Ishikawa (cell line): ENCODE data around the gene CX3CL1.

Source experiments
- CEBPB ChIP-seq: IDR thresholded peaks from 2 replicates; pipeline ENCODE4 v1.6.1; 2012
- CREB1 ChIP-seq: IDR thresholded peaks from 2 replicates; pipeline ENCODE4 v1.6.1; 2012; ENCODE audit warnings: low read depth
- EGR1 ChIP-seq: IDR thresholded peaks from 2 replicates; pipeline ENCODE4 v1.6.1; 2012
- EP300 ChIP-seq: IDR thresholded peaks from 2 replicates; pipeline ENCODE4 v1.6.1; 2012; ENCODE audit warnings: borderline replicate concordance
- FOXM1 ChIP-seq: IDR thresholded peaks from 2 replicates; pipeline ENCODE4 v1.6.1; 2012; ENCODE audit warnings: low read depth, borderline replicate concordance
- MAX ChIP-seq: IDR thresholded peaks from 2 replicates; pipeline ENCODE4 v1.6.1; 2012
- NFIC ChIP-seq: IDR thresholded peaks from 2 replicates; pipeline ENCODE4 v1.6.1; 2012
- RAD21 ChIP-seq: IDR thresholded peaks from 2 replicates; pipeline ENCODE4 v1.6.1; 2012; ENCODE audit warnings: low read depth
- REST ChIP-seq: IDR thresholded peaks from 2 replicates; pipeline ENCODE4 v1.6.1; 2012; ENCODE audit warnings: low read depth, mild to moderate bottlenecking
- TAF1 ChIP-seq: IDR thresholded peaks from 2 replicates; pipeline ENCODE4 v1.6.1; 2012; ENCODE audit warnings: low read depth, mild to moderate bottlenecking
- TCF12 ChIP-seq: IDR thresholded peaks from 2 replicates; pipeline ENCODE4 v1.6.1; 2012; ENCODE audit warnings: low read depth
- TEAD4 ChIP-seq: IDR thresholded peaks from 2 replicates; pipeline ENCODE4 v1.6.1; 2012
- USF1 ChIP-seq: IDR thresholded peaks from 2 replicates; pipeline ENCODE4 v1.6.1; 2012
- YY1 ChIP-seq: IDR thresholded peaks from 2 replicates; pipeline ENCODE4 v1.6.1; 2012; ENCODE audit warnings: low read depth
- ZBTB7A ChIP-seq: IDR thresholded peaks from 2 replicates; pipeline ENCODE4 v1.6.1; 2012; ENCODE audit warnings: low read depth

Gene CX3CL1

DNA sequence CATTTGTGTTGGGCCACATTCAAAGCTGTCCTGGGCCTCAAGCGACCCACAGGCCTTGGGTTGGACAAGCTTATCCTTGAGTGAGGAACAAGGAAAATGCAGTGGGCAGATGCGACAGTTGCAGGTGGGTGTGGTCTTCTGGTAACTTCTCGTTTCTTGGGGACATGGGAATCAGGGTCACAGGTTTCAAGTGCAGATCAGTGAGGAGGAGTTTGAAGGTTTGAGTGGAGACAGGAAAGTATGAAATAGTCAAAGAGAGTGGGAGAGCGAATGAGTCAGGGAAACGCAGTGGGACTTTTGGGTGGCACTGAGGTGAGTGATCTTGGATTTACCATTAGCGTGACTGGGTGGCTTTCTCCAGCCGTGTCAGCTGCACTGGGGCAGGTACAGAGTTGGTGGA, 29.1 kb upstream of the CX3CL1 start:
- TF ChIP-seq TEAD4 (no peak), EP300 (no peak), FOXM1 (no peak), TCF12 (no peak), YY1 (no peak), USF1 (no peak), RAD21 (no peak), EGR1 (no peak)

GRCh38 chr16:57345021-57345420, 27.3 kb upstream of the CX3CL1 start:
- no peak for TF ChIP-seq NFIC
- TF ChIP-seq MAX = no peak
- TF ChIP-seq CEBPB = no peak
- no peak for TF ChIP-seq TCF12
- no peak for TF ChIP-seq EGR1
- no peak for TF ChIP-seq ZBTB7A
- no peak for TF ChIP-seq YY1
- TF ChIP-seq TAF1 = no peak
- no peak for TF ChIP-seq EP300
- TF ChIP-seq FOXM1 = no peak
- TF ChIP-seq RAD21 = no peak
- TF ChIP-seq REST = no peak
- no peak for TF ChIP-seq TEAD4

- no peak for TF ChIP-seq CEBPB
- TF ChIP-seq MAX = no peak
- TF ChIP-seq TEAD4 = no peak
- no peak for TF ChIP-seq REST
- TF ChIP-seq EP300 = no peak
- TF ChIP-seq EGR1 = no peak
- no peak for TF ChIP-seq RAD21
- TF ChIP-seq TCF12 = no peak
- no peak for TF ChIP-seq YY1
- TF ChIP-seq FOXM1 = no peak
- no peak for TF ChIP-seq USF1
- no peak for TF ChIP-seq TAF1
- TF ChIP-seq ZBTB7A = no peak
- TF ChIP-seq NFIC = no peak
These were observed 26.6 kb upstream of the CX3CL1 start for GRCh38 chr16:57345666-57346204.

DNA sequence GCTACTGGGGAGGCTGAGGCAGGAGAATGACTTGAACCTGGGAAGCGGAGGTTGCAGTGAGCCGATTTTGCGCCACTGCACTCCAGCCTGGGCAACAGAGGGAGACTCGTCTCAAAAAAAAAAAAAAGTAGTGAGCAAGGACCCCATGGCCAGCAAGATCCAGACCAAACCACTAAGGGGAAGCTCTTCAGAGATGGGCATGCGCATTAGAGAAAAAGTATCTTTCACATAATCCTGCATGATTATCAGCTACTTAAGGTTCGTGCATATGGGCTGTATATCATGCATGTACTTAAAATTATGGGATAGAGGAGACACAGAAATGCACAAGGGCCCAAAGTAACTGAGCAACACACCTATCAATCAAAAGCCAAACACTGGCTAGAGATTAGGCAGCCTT, 24.4 kb upstream of the CX3CL1 start:
- TF ChIP-seq ZBTB7A (no peak), FOXM1 (no peak), USF1 (no peak), NFIC (no peak), CREB1 (no peak), CEBPB (no peak)

DNA sequence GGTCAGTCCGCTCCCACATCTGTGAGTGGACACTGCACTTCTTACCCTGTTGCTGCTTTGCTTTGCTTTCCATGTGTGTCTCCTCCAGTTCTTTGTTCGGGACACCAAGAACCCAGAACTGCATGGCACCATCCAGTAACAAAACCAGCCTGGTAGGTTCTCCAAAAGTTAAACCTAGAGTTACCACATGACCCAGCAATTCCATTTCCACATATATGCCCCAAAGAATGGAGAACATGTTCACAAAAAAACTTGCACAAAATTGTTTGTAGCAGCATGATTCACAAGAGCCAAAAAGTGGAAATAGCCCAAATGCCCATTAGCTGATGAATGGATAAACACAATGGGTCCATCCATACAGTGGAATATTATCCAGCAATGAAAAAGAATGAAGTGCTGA, 24.0 kb upstream of the CX3CL1 start:
- no peak for TF ChIP-seq REST
- TF ChIP-seq TAF1 = no peak
- TF ChIP-seq EP300 = no peak
- no peak for TF ChIP-seq USF1
- TF ChIP-seq TCF12 = no peak
- TF ChIP-seq CEBPB = no peak
- TF ChIP-seq NFIC = no peak
- TF ChIP-seq YY1 = no peak
